K562 (cell line): ENCODE results near the gene DEFB114. TPM values are rescaled to one million over a fixed set of nuclear protein-coding genes. Genes with fewer than 3 reads are reported as not detected.

ENCODE experiments used
- ATAC-seq: fragments of 200-7000 bp; cut with Tn5 transposase; 3 replicates; pipeline ENCODE4 v1.9.1; 2020; ENCODE audit warnings: moderate library complexity
- BruUV-seq: library from RNA; stranded (reverse); fragments of 400-500 nt; replicated peaks from 2 replicates; lab custom pipeline; 2021; lab: Mats Ljungman, UMichigan
- CTCF ChIA-PET: fragments of 300-600 bp; formaldehyde crosslinking; extraction: SDS; loops from one replicate; lab custom pipeline; 2021; ENCODE audit warnings: low intra/inter-chr PET ratio; lab: Yijun Ruan, JAX
- POLR2A ChIA-PET: fragments of 300-600, 350-650 bp; sonication (Branson Sonifier 250); formaldehyde crosslinking; extraction: SDS; loops from one replicate; lab custom pipeline; 2021; ENCODE audit warnings: antibody characterized with exemption, inconsistent platforms; lab: Yijun Ruan, JAX
- DNase-seq, 4 experiments: peaks; one replicate each; pipeline versions ENCODE4 v3.0.0 to v3.0.0-alpha.2; 2011 to 2018; ENCODE audit warnings: low spot score in 3 of 4, mixed read lengths in 3 of 4; ENCODE audit errors: extremely low read depth in 1 of 4
- FAIRE-seq: peaks from 2 replicates; lab custom pipeline; 2011; peaks lifted over from hg19 to GRCh38; lab: Jason Lieb, UNC
- H2AFZ ChIP-seq: 2 replicates; pipeline ENCODE4 v1.6.0; 2011; ENCODE audit warnings: low read depth, low read length, control low read depth, inconsistent platforms
- H3K27ac ChIP-seq: fragments of 200-600 bp; 3 replicates; pipeline ENCODE4 v1.8.0; 2011; ENCODE audit warnings: low read depth, mild to moderate bottlenecking, control low read depth, inconsistent platforms, low read length, moderate library complexity, mixed read lengths; ENCODE audit errors: extremely low read depth
- H3K27me3 ChIP-seq, 2 experiments: fragments of 300-600 bp in 1 of 2; 2 replicates in 1 of 2; 3 replicates in 1 of 2; pipeline versions ENCODE4 v1.6.0 to v1.8.0; 2011; ENCODE audit warnings: inconsistent platforms in 2 of 2, low read length in 2 of 2, mild to moderate bottlenecking in 1 of 2, mixed read lengths in 1 of 2, moderate library complexity in 1 of 2; ENCODE audit not compliant: control insufficient read depth in 2 of 2, insufficient read depth in 2 of 2
- H3K36me3 ChIP-seq: fragments of 300-600 bp; 3 replicates; pipeline ENCODE4 v1.8.0; 2011; ENCODE audit warnings: mild to moderate bottlenecking, low read length, inconsistent platforms; ENCODE audit not compliant: control insufficient read depth, insufficient read depth
- H3K4me1 ChIP-seq, 2 experiments: fragments of 200-600 bp in 1 of 2; replicated peaks in 1 of 2; 2 replicates in 1 of 2; 3 replicates in 1 of 2; pipeline versions ENCODE4 v1.5.1 to v1.8.0; 2011; ENCODE audit warnings: inconsistent platforms in 2 of 2, low read length in 2 of 2, mild to moderate bottlenecking in 1 of 2, mixed read lengths in 1 of 2, moderate library complexity in 1 of 2; ENCODE audit not compliant: control insufficient read depth in 2 of 2, insufficient read depth in 2 of 2
- H3K4me2 ChIP-seq: 2 replicates; pipeline ENCODE4 v1.6.1; 2011; ENCODE audit warnings: low read length, control low read depth, inconsistent platforms, mixed read lengths; ENCODE audit not compliant: insufficient read depth
- H3K4me3 ChIP-seq: fragments of 200-600 bp; sonication (generic), shearing (Covaris generic); 2 replicates; pipeline ENCODE4 v1.5.1; 2016; ENCODE audit warnings: control low read depth, inconsistent platforms
- H3K79me2 ChIP-seq: fragments of 200-600 bp; 3 replicates; pipeline ENCODE4 v1.8.0; 2011; ENCODE audit warnings: low read length, inconsistent platforms; ENCODE audit not compliant: control insufficient read depth, insufficient read depth
- H3K9ac ChIP-seq, 2 experiments: 2 replicates each; pipeline versions ENCODE4 v1.6.0 to v1.6.1; 2011; ENCODE audit warnings: low read depth in 2 of 2, low read length in 2 of 2, control low read depth in 1 of 2, inconsistent platforms in 1 of 2, mild to moderate bottlenecking in 1 of 2, mixed read lengths in 1 of 2; ENCODE audit not compliant: insufficient read depth in 1 of 2
- H3K9me1 ChIP-seq: one replicate; pipeline ENCODE4 v1.6.0; 2011; ENCODE audit warnings: inconsistent platforms, mild to moderate bottlenecking, low read length, moderate library complexity; ENCODE audit not compliant: control insufficient read depth, insufficient read depth
- H3K9me3 ChIP-seq: replicated peaks from 2 replicates; pipeline ENCODE4 v1.5.1; 2011; ENCODE audit warnings: low read depth, low read length, inconsistent platforms; ENCODE audit not compliant: control insufficient read depth, insufficient read depth
- H4K20me1 ChIP-seq: replicated peaks from 2 replicates; pipeline ENCODE4 v1.6.1; 2011; ENCODE audit warnings: low read length, inconsistent platforms, mixed read lengths; ENCODE audit not compliant: control insufficient read depth, insufficient read depth
- C11orf30 ChIP-seq: fragments of 450-650 bp; IDR thresholded peaks from 2 replicates; pipeline ENCODE4 v1.6.1; 2016; ENCODE audit warnings: low read depth, mild to moderate bottlenecking
- MAFF ChIP-seq: IDR thresholded peaks from 2 replicates; pipeline ENCODE4 v1.6.1; 2012; ENCODE audit warnings: low read length, improper control_type of control experiment
- MAFG ChIP-seq: fragments of 450-650 bp; conservative IDR thresholded peaks from 2 replicates; pipeline ENCODE4 v1.6.1; 2016; ENCODE audit warnings: missing genetic modification characterization, missing compliant biosample characterization
- XRCC5 ChIP-seq: fragments of 200-400 bp; formaldehyde crosslinking; IDR thresholded peaks from 2 replicates; pipeline ENCODE4 v1.6.1; 2017; ENCODE audit warnings: low read depth, mild to moderate bottlenecking, low read length
- ZBTB34 ChIP-seq: fragments of 250-450 bp; sonication (Bioruptor Pico); IDR thresholded peaks from 2 replicates; pipeline ENCODE4 v1.8.0; 2021; ENCODE audit warnings: mild to moderate bottlenecking, moderate library complexity
- ZNF316 ChIP-seq: fragments of 450-650 bp; IDR thresholded peaks from 2 replicates; pipeline ENCODE4 v1.6.1; 2016
- in situ Hi-C: fragments of 300-500 bp; cut with MboI; formaldehyde crosslinking; loops from 4 replicates; pipeline ENCODE4 v1.15.0; 2018; ENCODE audit warnings: inconsistent platforms, mixed read lengths
- intact Hi-C: fragments of 100-400 bp; cut with micrococcal nuclease; formaldehyde crosslinking; loops from 2 replicates; pipeline ENCODE4 v1.14.2; 2022
- polyA plus RNA-seq, 8 experiments: library from polyadenylated mRNA; depleted of rRNA in 4 of 8; stranded (reverse) in 5 of 8; unstranded in 3 of 8; fragments of >200 nt; fragmentation: Nextera tagmentation in 2 of 8; fragmentation: Illumina TruSeq in 1 of 8; extraction: Ambion mirVana in 2 of 8; extraction: Trizol in 1 of 8; gene quantifications; 2 replicates each; pipeline versions ENCODE4 v1.2.1 to v1.2.3, GENCODE V29; 2011 to 2014; ENCODE audit warnings: inconsistent platforms in 1 of 8, missing spikeins in 1 of 8
- total RNA-seq, 7 experiments: library from RNA; depleted of rRNA in 6 of 7; stranded (reverse); fragments of >200 nt in 6 of 7; fragmentation: Illumina TruSeq in 2 of 7; extraction: Trizol in 2 of 7; gene quantifications; 2 replicates each; pipeline versions ENCODE4 v1.2.1 to v1.2.3, GENCODE V29; 2011 to 2021; ENCODE audit warnings: low replicate concordance in 1 of 7

Gene DEFB114
- total and polyA plus RNA-seq, 9 of the 15 experiments (the other 6 are each of a cell fraction or from before 2014, with no cell fraction given), result not detected

GRCh38 chr6:49937811-49938210 is 26.2 kb downstream of the DEFB114 start:
- Histone ChIP-seq H3K27me3 (peaks cover 0 to 5% of the 10 kb centered on the region in 2 experiments; a peak in 1 of 5 replicates), H2AFZ (0 out of 2 replicates have a peak overlapping the region, but pooled peaks have one; percentile 27), H3K9ac (no peak overlapping the region), H3K9me1 (no peaks in the 10 kb centered on the region), H3K4me2 (no peak overlapping the region), H3K4me3 (no peak overlapping the region), H3K79me2 (no peaks in the 10 kb centered on the region), H3K36me3 (no peaks in the 10 kb centered on the region), H3K4me1 (peaks cover 6 to 17% of the 10 kb centered on the region in 2 experiments; a peak in 4 of 5 replicates), H3K27ac (no peak overlapping the region), H3K9me3 (no peaks in the 10 kb centered on the region), H4K20me1 (no peaks in the 10 kb centered on the region)
- ChIA-PET CTCF (no interaction called here), POLR2A (no interaction called here)
- intact Hi-C loops (no loop called here), in situ Hi-C loops (no loop called here)
- TF ChIP-seq XRCC5, result no peak
- peak; percentile 77 for TF ChIP-seq ZNF316
- no peak for TF ChIP-seq ZBTB34 (CRISPR knock-in tag)
- peak; percentile 55; the same call in 1 of the 2 replicates for TF ChIP-seq C11orf30
- 0 out of 2 replicates have a peak, but pooled peaks have one; percentile 9 for TF ChIP-seq MAFF
- peak; percentile 26; the same call in 1 of the 2 replicates for TF ChIP-seq MAFG (tag)
- FAIRE-seq (no peak), DNase-seq (no peak), ATAC-seq (no peak)
- BruUV-seq, result no TSS peak
